Measurements from ENCODE around the gene ATP8B2.
A peak's percentile ranks its signal among the peaks of the same experiment; 100 is the strongest.
"Not testable (repeated sequence)": the region's sequence is repeated elsewhere in the genome, so short reads cannot be mapped to it uniquely, and the experiment has no call there.

The ATP8B2 gene

GRCh38 chr1:154324241-154324640 lies 1.1 kb upstream of the ATP8B2 start:
- no peak for DNase-seq

GRCh38 chr1:154325583-154326545 lies 539 bp downstream of the ATP8B2 start:
- DNase-seq: no peak

- peak in 1 of 2 experiments; percentile 22 for DNase-seq
These were observed 1.5 kb downstream of the ATP8B2 start for GRCh38 chr1:154326546-154327465.

GRCh38 chr1:154327466-154328317 lies 2.4 kb downstream of the ATP8B2 start:
- peak; percentile 47 to 61 for DNase-seq

- peak; percentile 72 to 84 for DNase-seq
These were observed 3.2 kb downstream of the ATP8B2 start for GRCh38 chr1:154328318-154329151.

- no peak for DNase-seq
These were observed 3.8 kb downstream of the ATP8B2 start for GRCh38 chr1:154329152-154329521.

GRCh38 chr1:154329551-154330131 lies 4.3 kb downstream of the ATP8B2 start:
- no peak for DNase-seq

GRCh38 chr1:154330669-154331068 lies 5.3 kb downstream of the ATP8B2 start:
- no peak for DNase-seq

GRCh38 chr1:154334079-154335024 lies 9.0 kb downstream of the ATP8B2 start:
- no peak for DNase-seq

GRCh38 chr1:154335025-154335714 lies 9.8 kb downstream of the ATP8B2 start:
- DNase-seq: peak; percentile 81 to 90

GRCh38 chr1:154337253-154337894 lies 12.0 kb downstream of the ATP8B2 start:
- DNase-seq: no peak

- DNase-seq: no peak
These were observed 13.6 kb downstream of the ATP8B2 start for GRCh38 chr1:154338875-154339274.

GRCh38 chr1:154341366-154341765 lies 16.0 kb downstream of the ATP8B2 start:
- not testable (repeated sequence) for DNase-seq

GRCh38 chr1:154342132-154342531 lies 16.8 kb downstream of the ATP8B2 start:
- no peak for DNase-seq

GRCh38 chr1:154342836-154343472 lies 17.6 kb downstream of the ATP8B2 start:
- no peak for DNase-seq

GRCh38 chr1:154344977-154345837 lies 19.9 kb downstream of the ATP8B2 start:
- DNase-seq: no peak

GRCh38 chr1:154346276-154346917 lies 21.1 kb downstream of the ATP8B2 start:
- no peak for DNase-seq
